Stimulated activated CD8-positive, alpha-beta memory T cell treated with anti-CD3 and anti-CD28 coated beads, Interleukin-4, amount 100 ng/mL, for 24 hours (primary cell): ENCODE measurements around the gene APOH.

ENCODE experiments used
- DNase-seq: peaks from one replicate; pipeline ENCODE4 v3.0.0-alpha.2; 2020; ENCODE audit warnings: low read depth

The APOH gene

DNA sequence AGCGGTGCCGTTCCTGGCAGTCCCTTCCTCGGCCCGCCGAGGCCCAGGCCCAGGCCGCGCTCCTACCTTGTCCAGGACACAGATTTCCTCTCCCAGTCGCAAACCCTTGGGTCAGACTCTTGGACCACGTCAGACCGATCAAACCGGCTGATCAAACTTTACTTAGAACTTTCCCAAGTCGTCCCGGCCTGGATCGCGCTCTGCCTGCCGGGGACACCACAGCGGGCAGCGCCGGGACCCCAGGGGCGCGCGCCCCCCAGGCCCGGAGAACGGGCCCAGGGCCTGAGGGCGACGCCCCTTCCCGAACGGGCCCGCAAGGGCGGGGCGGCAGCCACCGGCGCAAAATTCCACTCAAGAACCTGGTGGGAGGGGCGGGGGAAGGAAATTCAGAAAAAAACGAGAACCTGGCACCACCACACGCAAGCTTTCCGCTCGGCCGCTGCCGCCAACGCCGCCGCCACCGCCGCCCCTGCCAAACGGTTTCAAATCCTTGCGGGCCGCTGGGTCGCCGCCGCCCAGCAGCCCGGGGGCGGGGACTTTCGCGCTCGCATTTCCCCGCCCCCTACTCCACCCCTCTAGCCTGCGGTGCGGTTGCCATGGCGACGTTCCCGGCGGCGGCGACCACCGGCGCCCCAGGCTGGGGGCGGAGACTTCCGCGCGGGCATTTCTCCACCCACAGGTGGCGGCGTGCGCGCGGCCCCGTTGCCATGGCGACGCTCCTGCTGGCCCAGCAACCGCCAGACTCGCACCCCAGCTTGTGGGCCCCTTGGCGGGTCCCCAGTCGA is 37.4 kb downstream of the APOH start, which contains the start of gene CEP112:
Gene CEP112 (minus strand): TSS at position 541 of the 785 bp plus-strand sequence.
- peak; percentile 85 for DNase-seq

DNA sequence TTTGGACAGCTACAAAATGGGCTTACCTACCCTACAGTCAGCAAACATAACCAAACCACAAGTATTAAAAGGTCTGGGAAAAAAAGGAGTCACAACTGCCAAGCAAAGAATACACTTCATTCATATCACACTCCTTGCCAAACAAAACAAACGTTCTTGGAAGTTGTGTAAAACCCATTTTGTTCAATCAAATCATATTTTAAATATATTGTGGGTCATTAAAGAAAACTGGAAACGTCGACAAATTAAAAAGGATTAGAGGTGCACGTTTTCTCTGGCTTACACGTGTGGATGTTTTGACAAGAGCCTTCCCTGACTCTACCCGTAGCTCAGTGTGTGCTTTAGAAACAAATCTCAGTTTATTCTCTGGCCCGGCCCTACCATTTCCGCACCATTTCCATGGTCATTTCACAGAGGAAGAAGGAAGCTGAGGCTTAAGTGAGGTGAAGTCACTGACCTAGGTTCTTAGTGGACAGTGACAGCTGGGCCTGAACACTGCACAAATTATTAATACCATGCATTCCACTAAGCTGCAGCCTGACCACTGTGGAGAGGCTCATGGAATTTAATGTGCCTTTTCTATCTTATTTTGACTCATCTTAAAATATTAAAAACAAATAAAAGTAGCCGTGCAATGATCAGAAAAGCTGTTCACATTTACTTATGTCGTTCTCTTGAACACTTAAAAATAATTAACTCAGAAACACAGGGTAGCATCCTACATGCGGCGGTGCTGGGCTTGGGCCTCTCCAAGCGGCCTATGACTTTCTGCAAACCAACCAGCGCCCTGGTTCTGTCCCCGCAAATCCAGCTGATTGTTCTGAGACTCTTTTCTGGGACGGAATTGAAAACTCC is 38.2 kb downstream of the APOH start:
- no peak for DNase-seq

- DNase-seq = no peak
Observed at GRCh38 chr17:66187718-66188117, 41.5 kb downstream of the APOH start.

- DNase-seq = no peak
Observed at GRCh38 chr17:66185862-66186261, 43.4 kb downstream of the APOH start.

DNA sequence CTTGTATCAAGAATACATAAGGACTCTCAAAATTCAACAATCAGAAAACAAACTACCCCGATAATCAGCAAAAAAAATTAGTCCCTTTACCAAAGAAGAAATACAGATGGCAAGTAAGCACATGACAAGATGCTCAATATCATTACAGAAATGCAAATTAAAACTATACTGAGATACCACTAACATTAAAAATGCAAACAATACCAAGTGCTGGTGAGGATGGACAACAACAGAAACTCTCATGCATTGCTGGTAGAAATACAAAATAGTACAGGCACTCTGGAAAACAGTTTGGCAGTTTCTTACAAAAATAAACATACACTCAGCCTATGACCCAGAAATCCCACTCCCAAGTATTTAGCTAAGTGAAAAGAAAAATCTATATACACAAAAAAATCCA is 44.8 kb downstream of the APOH start:
- DNase-seq = no peak

- DNase-seq = no peak
Observed at GRCh38 chr17:66183529-66183928, 45.7 kb downstream of the APOH start.

- no peak for DNase-seq
Observed at GRCh38 chr17:66178642-66179041, 50.6 kb downstream of the APOH start.

DNA sequence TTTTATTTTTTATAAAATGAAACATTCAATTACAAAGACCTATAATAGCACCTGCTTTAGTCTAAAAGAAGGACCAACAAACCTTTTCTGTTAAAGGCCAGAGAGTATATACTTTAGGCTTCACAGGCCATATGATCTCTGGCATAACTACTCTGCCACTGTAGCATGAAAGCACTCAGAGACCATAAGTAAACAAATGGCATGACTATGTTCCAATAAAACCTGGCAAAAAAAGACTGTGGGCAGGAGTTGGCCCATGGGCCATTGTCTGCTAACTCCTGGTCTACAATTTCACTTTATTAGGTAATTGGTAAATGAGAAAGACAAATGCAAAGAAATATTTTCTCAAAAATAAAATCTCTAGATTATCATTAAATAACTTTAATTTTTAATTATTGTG is 52.2 kb downstream of the APOH start:
- DNase-seq = no peak

DNA sequence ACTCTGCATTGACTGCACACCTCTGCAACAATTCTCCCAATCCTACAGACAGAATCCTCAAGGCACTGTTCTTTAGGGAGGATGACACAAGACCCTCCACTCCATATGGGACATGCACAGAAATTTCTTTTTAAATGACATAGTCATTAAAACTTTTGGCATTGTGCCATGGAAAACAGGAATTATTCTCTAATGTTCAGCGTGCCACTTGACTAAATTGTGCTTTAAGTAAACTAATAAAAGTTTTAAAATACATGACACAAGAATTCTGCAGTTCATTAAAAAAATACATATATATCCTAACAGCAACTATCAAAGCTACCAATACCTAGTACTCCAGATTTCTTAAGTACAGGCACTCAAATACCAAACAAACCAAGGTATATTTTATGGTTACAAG is 53.3 kb downstream of the APOH start:
- DNase-seq = no peak

DNA sequence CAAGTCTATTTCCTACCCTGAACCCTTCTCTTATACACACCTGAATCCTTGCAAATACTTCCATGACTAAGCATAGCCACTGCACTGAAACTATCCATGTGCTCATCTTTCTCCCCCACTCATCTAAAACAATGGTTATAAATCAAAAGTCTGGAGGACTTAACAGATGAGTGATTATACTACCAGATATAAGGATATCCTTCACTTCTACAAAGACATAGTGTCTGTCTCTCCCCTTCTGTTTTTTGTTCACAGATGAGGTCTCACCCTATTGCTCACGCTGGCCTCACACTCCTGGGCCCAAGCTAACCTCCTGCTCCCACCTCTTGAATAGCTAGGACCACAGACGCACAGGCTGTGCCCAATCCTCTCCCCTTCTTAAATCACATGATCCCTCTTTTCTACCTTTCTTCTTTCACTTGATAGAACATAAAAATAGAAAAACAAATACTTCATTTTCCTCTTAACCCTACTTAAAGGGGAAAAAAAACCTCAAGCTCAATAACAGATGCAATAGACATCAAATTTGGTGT is 56.5 kb downstream of the APOH start:
- DNase-seq = no peak

GRCh38 chr17:66172144-66172543 is 57.1 kb downstream of the APOH start:
- DNase-seq = no peak

DNA sequence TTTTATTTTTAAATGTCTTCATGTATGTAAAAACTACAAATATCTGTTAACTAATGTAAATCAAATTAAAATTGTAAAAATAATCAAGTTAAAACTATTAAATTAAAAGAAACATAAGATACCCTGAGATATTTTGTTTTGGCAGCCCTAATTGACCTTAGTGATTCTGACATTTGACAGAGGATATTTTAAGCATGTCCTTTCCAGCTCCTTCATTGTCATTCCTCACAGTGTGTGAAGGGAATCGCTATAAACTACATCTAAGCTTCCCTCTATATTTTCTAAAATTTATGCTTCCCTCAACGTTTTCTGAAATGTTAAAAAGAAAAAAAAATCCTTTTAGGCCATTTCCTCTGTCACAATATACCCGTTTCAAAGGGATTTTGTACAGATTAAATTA is 57.5 kb downstream of the APOH start:
- DNase-seq = no peak

DNA sequence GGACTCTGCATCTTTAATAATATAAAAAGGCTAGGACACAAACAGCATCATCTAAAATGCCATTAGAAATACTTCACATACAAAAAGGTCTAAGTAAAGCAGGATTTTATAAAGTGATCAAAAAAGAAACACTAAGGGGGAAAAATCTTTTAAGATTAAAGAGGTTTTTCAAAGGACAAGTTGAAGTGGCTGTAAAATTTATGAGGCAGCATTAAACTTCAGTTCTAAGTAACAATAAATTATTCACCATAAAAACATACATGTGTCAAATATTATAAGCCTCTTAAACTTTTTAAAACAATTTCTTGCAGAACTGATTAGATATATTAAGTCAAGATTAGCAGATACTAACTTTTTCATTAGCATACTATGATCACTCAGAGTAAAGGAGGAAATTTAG is 58.0 kb downstream of the APOH start:
- DNase-seq = no peak

GRCh38 chr17:66169839-66170238 is 59.4 kb downstream of the APOH start:
- DNase-seq = no peak

GRCh38 chr17:66167189-66167815 is 61.9 kb downstream of the APOH start:
- DNase-seq = no peak

DNA sequence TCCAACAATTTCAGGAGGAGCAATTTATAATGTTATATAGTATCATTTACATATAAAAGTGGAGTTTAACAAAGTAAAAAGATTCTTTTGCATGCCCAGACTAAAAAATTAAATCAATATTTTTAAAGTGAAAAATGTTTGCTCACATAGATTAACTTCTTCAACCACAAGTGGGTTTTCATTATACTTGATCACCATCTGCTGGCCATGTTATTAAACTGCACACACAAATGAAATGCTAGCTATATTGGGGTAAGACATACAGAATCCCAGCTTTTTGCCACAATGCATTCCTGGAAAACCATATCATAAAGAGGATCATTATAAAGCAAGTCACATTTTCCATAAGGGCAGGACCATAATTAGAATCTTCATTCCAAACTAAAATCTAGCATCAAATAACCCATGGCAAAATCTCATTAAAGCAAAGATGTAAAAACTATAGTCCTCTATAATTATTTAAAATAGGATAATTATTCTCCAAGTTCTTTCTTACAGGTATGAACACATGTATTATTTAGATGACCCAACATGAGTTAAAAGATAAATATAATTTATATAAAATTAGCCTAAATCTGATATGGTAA is 63.6 kb downstream of the APOH start:
- no peak for DNase-seq
